Spleen (tissue), 11 donors: ENCODE data around the gene TNK2. TPM values are rescaled to one million over a fixed set of nuclear protein-coding genes. Genes with fewer than 3 reads are reported as not detected.
A peak's percentile ranks its signal among the peaks of the same experiment; 100 is the strongest.
"Not testable (repeated sequence)": the region's sequence is repeated elsewhere in the genome, so short reads cannot be mapped to it uniquely, and the experiment has no call there.

Experiments
- DNase-seq: peaks from one replicate; pipeline ENCODE4 v3.0.0-alpha.2; 2020
- H3K27ac ChIP-seq, 8 donors: fragments of 200-600 bp; sonication (generic) in 7 of 8; 1 replicate in 4 of 8; 2 replicates in 4 of 8; pipeline versions ENCODE4 v1.5.0 to v1.8.0; 2016 to 2021; ENCODE audit warnings: inconsistent platforms in 4 of 8, mild to moderate bottlenecking in 4 of 8, moderate library complexity in 1 of 8
- H3K27me3 ChIP-seq, 7 donors: fragments of 200-600 bp; sonication (generic) in 6 of 7; replicated peaks in 1 of 7; 1 replicate in 4 of 7; 2 replicates in 3 of 7; pipeline versions ENCODE4 v1.5.0 to v1.8.0; 2016 to 2021; ENCODE audit warnings: inconsistent platforms in 3 of 7, mild to moderate bottlenecking in 1 of 7
- H3K36me3 ChIP-seq, 6 donors: fragments of 200-600 bp; sonication (generic) in 5 of 6; 1 replicate in 4 of 6; 2 replicates in 2 of 6; pipeline versions ENCODE4 v1.5.0 to v1.8.0; 2016 to 2021; ENCODE audit warnings: inconsistent platforms in 2 of 6
- H3K4me1 ChIP-seq, 6 donors: fragments of 200-600 bp; sonication (generic) in 5 of 6; 1 replicate in 3 of 6; 2 replicates in 3 of 6; pipeline versions ENCODE4 v1.5.0 to v1.8.0; 2016 to 2021; ENCODE audit warnings: inconsistent platforms in 3 of 6
- H3K4me3 ChIP-seq, 8 donors: fragments of 200-600 bp; sonication (generic) in 7 of 8; 1 replicate in 4 of 8; 2 replicates in 4 of 8; pipeline versions ENCODE4 v1.5.0 to v1.8.0; 2016 to 2021; ENCODE audit warnings: inconsistent platforms in 4 of 8, mild to moderate bottlenecking in 4 of 8, moderate library complexity in 2 of 8
- H3K9me3 ChIP-seq, 8 donors: fragments of 200-600 bp; sonication (generic) in 7 of 8; 1 replicate in 4 of 8; 2 replicates in 4 of 8; pipeline versions ENCODE4 v1.5.0 to v1.8.0; 2016 to 2021; ENCODE audit warnings: inconsistent platforms in 4 of 8
- POLR2AphosphoS5 ChIP-seq, 3 donors: sonication (generic); formaldehyde crosslinking; IDR thresholded peaks; one replicate each; pipeline ENCODE4 v1.5.1; 2017; ENCODE audit warnings: antibody characterized with exemption in 3 of 3
- WGBS, 5 donors: extraction: QIAGEN DNeasy Blood & Tissue Kit in 3 of 5; methylation state at CpG; one replicate each; pipeline versions ENCODE4 v1.1.5 to v1.1.7; 2013 to 2018; 5-methylcytosine and 5-hydroxymethylcytosine counted together
- intact Hi-C: fragments of 100-400 bp; cut with DNase I; formaldehyde crosslinking; loops from one replicate; pipeline ENCODE4 v1.15.0; 2023; ENCODE audit warnings: low total_unique reads
- polyA plus RNA-seq, 3 donors: library from polyadenylated mRNA; stranded (reverse); fragments of 200-250 nt; gene quantifications; one replicate each; pipeline ENCODE4 v1.2.1, GENCODE V29; 2013
- total RNA-seq, 7 donors: library from RNA; depleted of rRNA in 3 of 7; stranded (reverse); fragments of >200 nt in 3 of 7; fragmentation: NEBNext Ultra II Directional in 4 of 7; extraction: Animal tissue kit (Norgen Biotek cat#: 25700) in 4 of 7; gene quantifications; one replicate each; pipeline versions ENCODE4 v1.1.0 to v1.2.1, GENCODE V29; 2016 to 2021
- donor health status: healthy with polysubstance abuse.
- donor health status: DM: no; HTN: no; CAD: no; lungs with moderate emphysema.
- donor health status: DM: no; HTN: no; CAD: no.
- donor health status: Bipolar disorder and iron deficiency.
- donor health status: healthy.
- donor health status: DM: no; HTN: no; CAD: no.
- donor health status: DM: yes; HTN: yes; CAD: no.

TNK2 gene
- total and polyA plus RNA-seq, 10 donors: 30.6 to 104 (median 76.2) TPM

- H3K27me3 ChIP-seq, DNase-seq, intact Hi-C loops, H3K9me3 ChIP-seq: not testable (repeated sequence)
- H3K4me3 ChIP-seq: peak overlapping the region in 6 of 8 donors; percentile 35 to 60 (median 44)
- H3K27ac ChIP-seq: peak overlapping the region in 4 of 8 donors; percentile 54 to 81 (median 66)
- H3K4me1 ChIP-seq: peaks cover 0 to 17% (median 4%) of the 10 kb centered on the region in 6 donors
- WGBS, 5 donors: 0 to 1% (median 1%) methylated on average over 13 to 59 of the region's 84 CpGs; no CpG with 5 or more reads in 2 of the 5 donors
- TF ChIP-seq POLR2AphosphoS5 (IDR thresholded peaks at IDR 0.05): peak; percentile 57 to 93 (median 81)
- peaks cover 0 to 14% (median 0%) of the 10 kb centered on the region in 6 donors for H3K36me3 ChIP-seq
Observed at GRCh38 chr3:195954052-195954751, 45.9 kb upstream of the TNK2 start.

GRCh38 chr3:195952590-195952989, 44.2 kb upstream of the TNK2 start:
- intact Hi-C loops, DNase-seq, H3K9me3 ChIP-seq, H3K4me1 ChIP-seq, H3K27me3 ChIP-seq, H3K4me3 ChIP-seq, H3K27ac ChIP-seq: not testable (repeated sequence)
- 76 to 84% (median 83%) methylated on average over 4 to 8 of the region's 10 CpGs for WGBS, 5 donors
- H3K36me3 ChIP-seq: peaks cover 0 to 13% (median 0%) of the 10 kb centered on the region in 6 donors

DNA sequence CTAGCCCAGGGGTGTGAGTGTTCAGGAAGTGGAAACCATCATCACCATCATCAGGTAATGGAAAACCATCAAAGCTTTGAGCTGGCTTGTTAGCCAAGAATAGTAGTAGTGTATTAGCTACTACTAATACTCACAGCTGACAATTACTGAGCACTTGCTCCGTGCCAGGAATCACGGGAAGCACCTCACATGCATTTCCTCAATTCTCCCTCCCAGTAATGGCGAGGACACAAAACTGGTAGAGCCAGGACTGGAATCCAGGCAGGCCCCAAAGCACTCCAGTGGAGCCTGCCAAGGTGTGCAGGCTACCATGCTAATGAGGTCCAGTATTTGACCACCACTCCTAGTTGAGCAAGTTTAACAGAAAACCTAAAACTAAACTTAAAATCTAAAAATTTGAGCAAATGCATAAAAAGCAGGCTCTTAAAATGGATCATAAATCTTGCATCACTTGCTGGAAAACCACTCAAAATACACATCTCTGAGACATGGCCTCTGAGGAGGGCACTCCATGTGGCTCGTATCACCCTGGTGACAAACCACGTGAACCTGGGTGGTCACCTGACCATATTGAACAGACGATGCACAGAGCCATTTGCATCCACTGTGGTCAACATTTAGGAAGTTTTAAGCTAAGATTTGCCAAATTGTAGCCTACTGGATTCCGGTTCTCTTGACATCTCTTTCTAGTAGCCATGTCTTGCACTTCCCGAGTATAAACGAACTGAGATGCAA, 43.3 kb upstream of the TNK2 start:
- WGBS, 5 donors: 78 to 87% (median 80%) methylated on average over 8 to 9 of the region's 9 CpGs
- H3K27me3 ChIP-seq, H3K4me1 ChIP-seq, DNase-seq, H3K4me3 ChIP-seq, H3K9me3 ChIP-seq, intact Hi-C loops, H3K27ac ChIP-seq: not testable (repeated sequence)
- H3K36me3 ChIP-seq: peaks cover 0 to 15% (median 0%) of the 10 kb centered on the region in 6 donors

DNA sequence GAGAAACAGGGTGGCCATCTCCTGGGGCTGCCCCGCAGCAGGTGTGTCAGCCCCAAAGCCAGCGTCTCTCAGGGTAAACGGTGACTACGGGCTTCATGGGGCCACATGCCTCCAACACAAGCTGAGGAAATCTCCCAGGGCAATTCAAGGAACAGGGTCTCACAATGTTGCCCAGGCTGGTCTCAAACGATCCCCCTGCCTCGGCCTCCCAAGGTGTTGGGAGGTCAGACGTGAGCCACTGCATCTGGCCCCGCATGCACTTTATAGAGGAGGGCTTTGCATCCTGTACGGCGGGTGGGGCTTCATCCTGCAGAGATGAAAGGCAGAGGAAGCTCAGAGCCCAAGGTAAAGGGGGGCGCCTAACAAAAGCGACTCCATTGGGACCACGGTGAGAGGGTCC, 42.4 kb upstream of the TNK2 start:
- DNase-seq, H3K27me3 ChIP-seq, H3K4me1 ChIP-seq, intact Hi-C loops, H3K4me3 ChIP-seq, H3K27ac ChIP-seq, H3K9me3 ChIP-seq: not testable (repeated sequence)
- WGBS, 5 donors: 79 to 93% (median 88%) methylated on average over 10 to 13 of the region's 13 CpGs
- peaks cover 0 to 15% (median 0%) of the 10 kb centered on the region in 6 donors for H3K36me3 ChIP-seq

GRCh38 chr3:195950164-195950563, 41.8 kb upstream of the TNK2 start:
- intact Hi-C loops, H3K9me3 ChIP-seq, H3K4me1 ChIP-seq, H3K27me3 ChIP-seq, DNase-seq, H3K4me3 ChIP-seq, H3K27ac ChIP-seq: not testable (repeated sequence)
- 89 to 97% (median 90%) methylated on average over 4 of the region's 4 CpGs for WGBS, 5 donors
- peaks cover 0 to 17% (median 0%) of the 10 kb centered on the region in 6 donors for H3K36me3 ChIP-seq

DNA sequence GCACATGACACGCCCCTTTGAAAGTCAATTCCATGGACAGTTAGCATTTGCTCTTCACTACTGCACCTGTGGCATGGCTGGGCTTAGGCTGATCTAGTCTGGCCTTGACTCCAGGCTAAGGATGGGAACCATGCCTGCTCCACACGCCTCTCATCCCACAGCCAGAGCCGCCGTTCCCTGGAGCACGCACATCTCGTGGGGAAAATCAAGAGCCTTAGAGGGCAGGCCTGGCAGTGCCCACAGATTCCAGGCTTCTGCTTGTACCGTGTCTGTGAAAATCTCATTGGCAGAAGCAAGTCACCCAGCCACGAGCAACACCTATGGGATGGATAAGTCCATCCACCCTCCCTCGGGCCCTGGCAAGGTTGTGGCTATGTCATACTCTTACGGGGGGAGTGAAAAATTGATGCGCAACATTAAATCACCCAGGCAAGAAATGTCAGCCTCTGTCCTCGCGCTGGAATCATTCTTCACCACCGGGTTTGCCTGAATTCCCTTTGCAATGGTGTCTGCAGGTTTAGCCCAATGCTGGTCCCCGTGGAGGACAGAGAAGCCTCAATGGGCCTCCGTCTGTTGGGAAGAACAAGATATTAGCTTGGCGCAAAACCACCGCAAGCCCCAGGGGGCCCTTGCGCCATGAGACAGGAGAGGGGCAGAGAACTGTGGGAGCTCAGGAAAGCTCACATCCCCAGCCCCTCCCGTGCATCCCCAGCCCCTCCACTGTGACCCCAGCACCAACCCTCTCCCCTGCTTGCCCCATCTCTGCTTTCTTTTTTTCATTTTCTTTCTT, 38.8 kb upstream of the TNK2 start:
- H3K4me3 ChIP-seq, DNase-seq, H3K27me3 ChIP-seq, intact Hi-C loops, H3K27ac ChIP-seq, H3K4me1 ChIP-seq, H3K9me3 ChIP-seq: not testable (repeated sequence)
- peaks cover 0 to 20% (median 0%) of the 10 kb centered on the region in 6 donors for H3K36me3 ChIP-seq
- 93 to 96% (median 94%) methylated on average over 15 to 20 of the region's 20 CpGs for WGBS, 5 donors

DNA sequence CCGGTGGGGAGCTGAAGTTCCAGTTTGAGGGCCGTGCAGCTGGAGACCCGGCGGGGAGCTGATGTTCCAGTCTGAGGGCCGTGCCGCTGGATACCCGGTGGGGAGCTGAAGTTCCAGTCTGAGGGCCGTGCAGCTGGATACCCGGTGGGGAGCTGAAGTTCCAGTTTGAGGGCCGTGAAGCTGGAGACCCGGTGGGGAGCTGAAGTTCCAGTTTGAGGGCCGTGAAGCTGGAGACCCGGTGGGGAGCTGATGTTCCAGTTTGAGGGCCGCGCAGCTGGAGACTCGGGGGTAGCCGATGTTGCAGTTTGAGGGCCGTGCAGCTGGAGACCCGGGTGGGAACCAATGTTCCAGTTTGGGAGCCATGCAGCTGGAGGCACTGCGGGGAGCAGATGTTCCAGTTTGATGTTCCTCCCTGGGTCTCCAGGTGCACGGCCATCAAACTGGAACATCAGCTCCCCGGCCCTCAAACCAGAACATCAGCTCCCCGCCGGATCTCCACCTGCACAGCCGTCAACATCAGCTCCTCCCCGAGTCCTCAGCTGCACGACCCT, 33.0 kb upstream of the TNK2 start:
- H3K4me3 ChIP-seq, H3K9me3 ChIP-seq, H3K4me1 ChIP-seq, H3K27me3 ChIP-seq, DNase-seq, H3K27ac ChIP-seq, intact Hi-C loops: not testable (repeated sequence)
- H3K36me3 ChIP-seq: peaks cover 0 to 23% (median 0%) of the 10 kb centered on the region in 6 donors
- 90 to 98% (median 93%) methylated on average over 26 to 27 of the region's 27 CpGs for WGBS, 5 donors

DNA sequence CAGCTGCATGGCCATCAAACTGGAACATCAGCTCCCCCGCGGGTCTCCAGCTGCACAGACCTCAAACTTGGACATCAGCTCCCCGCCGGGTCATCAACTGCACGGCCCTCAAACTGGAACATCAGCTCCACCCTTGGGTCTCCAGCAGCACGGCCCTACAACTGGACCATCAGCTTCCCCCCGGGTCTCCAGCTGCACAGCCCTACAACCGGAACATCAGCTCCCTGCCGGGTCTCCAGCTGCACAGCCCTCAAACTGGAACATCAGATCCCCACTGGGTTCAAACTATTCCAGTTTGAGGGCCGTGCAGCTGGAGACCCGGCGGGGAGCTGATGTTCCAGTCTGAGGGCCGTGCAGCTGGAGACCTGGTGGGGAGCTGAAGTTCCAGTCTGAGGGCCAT, 32.5 kb upstream of the TNK2 start:
- intact Hi-C loops, H3K27me3 ChIP-seq, DNase-seq, H3K4me3 ChIP-seq, H3K27ac ChIP-seq, H3K4me1 ChIP-seq, H3K9me3 ChIP-seq: not testable (repeated sequence)
- 80 to 91% (median 85%) methylated on average over 13 of the region's 13 CpGs for WGBS, 5 donors
- peaks cover 0 to 23% (median 0%) of the 10 kb centered on the region in 6 donors for H3K36me3 ChIP-seq

GRCh38 chr3:195939526-195940470, 31.4 kb upstream of the TNK2 start:
- H3K27ac ChIP-seq, H3K4me3 ChIP-seq, H3K9me3 ChIP-seq, H3K4me1 ChIP-seq, intact Hi-C loops, H3K27me3 ChIP-seq, DNase-seq: not testable (repeated sequence)
- 80 to 93% (median 87%) methylated on average over 21 to 28 of the region's 30 CpGs for WGBS, 5 donors
- peaks cover 0 to 18% (median 0%) of the 10 kb centered on the region in 6 donors for H3K36me3 ChIP-seq
